Transverse colon (tissue), 4 donors: ENCODE measurements around the gene RAB43. TPM values are rescaled to one million over a fixed set of nuclear protein-coding genes. Genes with fewer than 3 reads are reported as not detected.
"Not testable (repeated sequence)": the region's sequence is repeated elsewhere in the genome, so short reads cannot be mapped to it uniquely, and the experiment has no call there.

ENCODE experiments used
- DNase-seq: peaks from one replicate; pipeline ENCODE4 v3.0.0-alpha.2; 2019
- H3K27ac ChIP-seq, 4 donors: fragments of 200-600 bp; sonication (generic); 2 replicates each; pipeline ENCODE4 v1.5.1; 2016 to 2018; ENCODE audit warnings: inconsistent platforms in 4 of 4
- H3K27me3 ChIP-seq: fragments of 200-600 bp; sonication (generic); 2 replicates; pipeline ENCODE4 v1.5.1; 2017; ENCODE audit warnings: inconsistent platforms
- H3K36me3 ChIP-seq, 4 donors: fragments of 200-600 bp; sonication (generic); 2 replicates each; pipeline ENCODE4 v1.5.1; 2017 to 2019; ENCODE audit warnings: inconsistent platforms in 4 of 4
- H3K4me1 ChIP-seq, 4 donors: fragments of 200-600 bp; sonication (generic); 2 replicates each; pipeline ENCODE4 v1.5.1; 2017 to 2020; ENCODE audit warnings: inconsistent platforms in 4 of 4
- H3K4me3 ChIP-seq, 4 donors: fragments of 200-600 bp; sonication (generic); 1 replicate in 1 of 4; 2 replicates in 3 of 4; pipeline versions ENCODE4 v1.5.1 to v1.6.1; 2017 to 2019; ENCODE audit warnings: inconsistent platforms in 4 of 4
- H3K9me3 ChIP-seq, 2 donors: fragments of 200-600 bp; sonication (generic); 2 replicates each; pipeline ENCODE4 v1.5.1; 2017 to 2019; ENCODE audit warnings: inconsistent platforms in 2 of 2
- EP300 ChIP-seq: sonication (generic); formaldehyde crosslinking; IDR thresholded peaks from one replicate; pipeline ENCODE4 v1.6.1; 2017; ENCODE audit warnings: antibody characterized with exemption, low read depth
- POLR2A ChIP-seq: fragments of 450-650 bp; IDR thresholded peaks from one replicate; pipeline ENCODE4 v1.6.1; 2016; ENCODE audit warnings: antibody characterized with exemption, mild to moderate bottlenecking, moderate library complexity
- POLR2AphosphoS5 ChIP-seq, 3 donors: sonication (generic); formaldehyde crosslinking; IDR thresholded peaks; one replicate each; pipeline ENCODE4 v1.6.1; 2016; ENCODE audit warnings: antibody characterized with exemption in 3 of 3
- WGBS, 2 donors: methylation state at CpG; one replicate each; pipeline ENCODE4 v1.1.5; 2018; ENCODE audit warnings: low coverage in 1 of 2; 5-methylcytosine and 5-hydroxymethylcytosine counted together
- in situ Hi-C, 4 donors: fragments of 200-750 bp; cut with MboI; loops; one replicate each; pipeline versions ENCODE4 v1.15.0 to v1.15.1; 2017; ENCODE audit warnings: low sequenced_read_pairs in 3 of 4, low pct_ligation_motif_present in 1 of 4, low pct_unique_long_range_greater_than_20kb in 1 of 4
- intact Hi-C: fragments of 100-400 bp; cut with DNase I; formaldehyde crosslinking; loops from one replicate; pipeline ENCODE4 v1.15.1; 2023; ENCODE audit warnings: low total_unique reads
- total RNA-seq, 4 donors: library from RNA; depleted of rRNA; stranded (reverse); fragments of >200 nt; gene quantifications; one replicate each; pipeline ENCODE4 v1.1.0, GENCODE V29; 2016
- TF ChIP-seq, protein P1 (sequence below), 5 experiments: fragments of 200-600 bp in 3 of 5; fragments of 450-650 bp in 2 of 5; sonication (generic) in 3 of 5; IDR thresholded peaks; 1 replicate in 2 of 5; 2 replicates in 3 of 5; pipeline ENCODE4 v1.5.1; 2016 to 2017; ENCODE audit warnings: antibody characterized with exemption in 5 of 5, inconsistent platforms in 3 of 5, mild to moderate bottlenecking in 2 of 5, moderate library complexity in 1 of 5

RAB43 gene
- 10 to 100 TPM; 23.1 to 40.4 (median 31.3) TPM for total RNA-seq

DNA sequence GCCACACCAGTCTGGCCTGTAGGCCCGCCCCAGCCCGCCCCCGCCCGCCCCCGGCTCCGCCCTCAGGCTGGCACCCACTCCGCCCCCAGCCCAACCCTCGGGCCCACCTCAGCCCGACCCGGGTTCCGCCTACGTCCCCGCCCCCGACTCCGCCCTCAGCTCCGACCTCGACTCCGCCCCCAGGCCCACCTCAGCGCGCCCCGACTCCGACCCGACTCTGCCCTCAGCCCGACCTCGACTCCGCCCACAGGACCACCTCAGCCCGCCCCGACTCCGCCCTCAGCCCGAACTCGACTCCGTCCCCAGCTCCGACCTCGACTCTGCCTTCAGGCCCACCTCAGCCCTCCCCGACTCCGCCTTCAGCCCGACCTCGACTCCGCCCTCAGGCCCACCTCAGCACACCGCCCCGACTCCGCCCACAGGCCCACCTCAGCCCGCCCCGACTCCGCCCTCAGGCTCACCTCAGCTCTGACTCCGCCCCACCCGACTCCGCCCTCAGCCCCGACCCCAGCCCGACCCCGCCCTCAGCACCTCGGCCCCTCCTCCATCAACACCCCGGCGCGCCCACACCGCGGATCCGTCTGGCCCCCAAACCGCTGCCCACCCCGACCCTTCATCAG is at the start of gene RAB43:
Gene RAB43 (minus strand): TSS at position 13 of the 620 bp plus-strand sequence. CDS start 315 bp downstream, outside the sequence.
- intact Hi-C loops (no loop called here), in situ Hi-C loops (no loop called here)
- TF ChIP-seq POLR2AphosphoS5 (IDR thresholded peaks at IDR 0.05) (peak in 1 of 3 donors; percentile 2), POLR2A (no peak), EP300 (no peak)
- TF ChIP-seq, protein P1, sequence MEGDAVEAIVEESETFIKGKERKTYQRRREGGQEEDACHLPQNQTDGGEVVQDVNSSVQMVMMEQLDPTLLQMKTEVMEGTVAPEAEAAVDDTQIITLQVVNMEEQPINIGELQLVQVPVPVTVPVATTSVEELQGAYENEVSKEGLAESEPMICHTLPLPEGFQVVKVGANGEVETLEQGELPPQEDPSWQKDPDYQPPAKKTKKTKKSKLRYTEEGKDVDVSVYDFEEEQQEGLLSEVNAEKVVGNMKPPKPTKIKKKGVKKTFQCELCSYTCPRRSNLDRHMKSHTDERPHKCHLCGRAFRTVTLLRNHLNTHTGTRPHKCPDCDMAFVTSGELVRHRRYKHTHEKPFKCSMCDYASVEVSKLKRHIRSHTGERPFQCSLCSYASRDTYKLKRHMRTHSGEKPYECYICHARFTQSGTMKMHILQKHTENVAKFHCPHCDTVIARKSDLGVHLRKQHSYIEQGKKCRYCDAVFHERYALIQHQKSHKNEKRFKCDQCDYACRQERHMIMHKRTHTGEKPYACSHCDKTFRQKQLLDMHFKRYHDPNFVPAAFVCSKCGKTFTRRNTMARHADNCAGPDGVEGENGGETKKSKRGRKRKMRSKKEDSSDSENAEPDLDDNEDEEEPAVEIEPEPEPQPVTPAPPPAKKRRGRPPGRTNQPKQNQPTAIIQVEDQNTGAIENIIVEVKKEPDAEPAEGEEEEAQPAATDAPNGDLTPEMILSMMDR (IDR thresholded peaks at IDR 0.05) = no peak

DNA sequence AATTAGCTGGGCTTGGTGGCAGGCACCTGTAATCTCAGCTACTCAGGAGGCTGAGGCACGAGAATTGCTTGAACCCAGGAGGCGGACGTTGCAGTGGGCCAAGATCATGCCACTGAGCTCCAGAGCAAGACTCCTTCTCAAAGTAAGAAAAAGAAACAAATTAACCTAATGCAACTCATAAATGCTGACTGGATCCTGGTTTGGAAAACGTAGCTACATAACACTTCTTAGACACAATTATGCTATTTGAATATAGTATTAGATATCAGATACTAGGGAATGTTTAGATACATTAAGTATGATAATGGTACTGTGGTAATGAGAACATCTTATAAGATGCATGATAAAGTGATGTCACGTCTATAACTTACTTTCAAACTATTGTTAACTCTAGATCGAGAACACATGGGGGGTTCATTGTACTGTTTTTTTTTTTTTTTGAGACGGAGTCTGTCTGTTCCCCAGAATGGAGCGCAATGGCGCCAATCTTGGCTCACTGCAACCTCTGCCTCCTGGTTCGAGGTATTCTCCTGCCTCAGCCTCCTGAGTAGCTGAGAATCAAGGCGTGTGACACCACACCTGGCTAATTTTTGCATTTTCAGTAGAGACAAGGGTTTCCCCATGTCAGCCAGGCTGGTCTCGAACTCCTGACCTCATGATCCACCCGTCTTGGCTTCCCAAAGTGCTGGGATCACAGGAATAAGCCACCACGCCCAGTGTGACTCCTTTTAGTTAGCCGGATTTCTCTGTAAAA is 45.2 kb upstream of the RAB43 start:
- Histone ChIP-seq H3K4me1 (peaks cover 5 to 16% (median 10%) of the 10 kb centered on the region in 4 donors), H3K27ac (no peak overlapping the region), H3K36me3 (peaks cover 0 to 52% (median 24%) of the 10 kb centered on the region in 4 donors), H3K27me3 (no peaks in the 10 kb centered on the region), H3K9me3 (no peaks in the 10 kb centered on the region), H3K4me3 (no peak overlapping the region)
- in situ Hi-C loops (loop anchor here in 1 of 4 donors (5.0 kb wide), 1 partner anchor 81 kb away; the partner anchor contains the start of gene COPG1), intact Hi-C loops (no loop called here)
- TF ChIP-seq, protein P1 (IDR thresholded peaks at IDR 0.05) = no peak
- TF ChIP-seq POLR2AphosphoS5 (IDR thresholded peaks at IDR 0.05) (no peak), EP300 (no peak), POLR2A (no peak)
- WGBS, 2 donors = 89 to 92% methylated on average over 11 to 15 of the region's 15 CpGs
- DNase-seq = no peak

More for the DNA sequence above, at the start of gene RAB43:
- Histone ChIP-seq H3K4me1 (peaks cover 13 to 52% (median 47%) of the 10 kb centered on the region in 4 donors), H3K9me3 (no peaks in the 10 kb centered on the region), H3K27ac (peak within 1 kb of the TSS; percentile 92 to 98 (median 97)), H3K27me3 (no peaks in the 10 kb centered on the region), H3K4me3 (peak within 1 kb of the TSS; percentile 72 to 89 (median 74)), H3K36me3 (no peaks in the 10 kb centered on the region)
- 2 to 5% methylated on average over 13 to 52 of the region's 60 CpGs for WGBS, 2 donors
- DNase-seq = peak; percentile 93

DNA sequence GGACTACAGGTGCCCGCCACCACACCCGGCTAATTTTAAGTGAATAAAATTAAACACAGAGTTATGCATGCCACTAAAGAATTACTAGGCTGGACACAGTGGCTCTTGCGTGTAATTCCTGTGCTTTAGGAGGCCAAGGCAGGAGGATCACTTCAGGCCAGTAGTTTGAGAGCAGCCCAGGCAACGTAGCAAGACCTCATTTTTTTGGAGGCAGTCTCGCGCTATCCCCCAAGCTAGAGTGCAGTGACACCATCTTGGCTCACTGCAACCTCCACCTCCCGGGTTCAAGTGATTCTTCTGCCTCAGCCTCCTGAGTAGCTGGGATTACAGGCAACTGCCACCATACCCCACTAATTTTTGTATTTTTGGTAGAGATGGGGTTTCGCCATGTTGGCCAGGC is 44.0 kb upstream of the RAB43 start:
- in situ Hi-C loops = loop anchor here in 1 of 4 donors (5.0 kb wide), 1 partner anchor 82 kb away; the partner anchor contains the start of gene COPG1
- peaks cover 0 to 42% (median 19%) of the 10 kb centered on the region in 4 donors for H3K36me3 ChIP-seq

DNA sequence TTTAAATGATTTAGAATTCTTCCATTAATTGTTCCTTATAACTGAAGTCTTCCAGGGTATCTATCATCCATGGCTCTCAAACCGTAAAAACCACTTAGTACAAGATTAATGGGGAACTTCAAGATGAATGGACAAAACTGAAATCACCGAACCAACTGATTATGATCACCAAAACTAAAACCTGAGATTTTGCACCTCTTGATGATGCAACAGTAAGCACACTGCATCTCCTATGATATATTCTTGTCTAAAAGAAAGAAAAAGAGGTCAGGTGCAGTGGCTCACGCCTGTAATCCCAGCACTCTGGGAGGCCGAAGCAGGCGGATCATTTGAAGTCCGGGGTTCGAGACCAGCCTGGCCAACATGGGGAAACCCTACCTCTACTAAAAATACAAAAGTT is 42.9 kb upstream of the RAB43 start:
- peaks cover 6 to 22% (median 18%) of the 10 kb centered on the region in 4 donors for H3K4me1 ChIP-seq
- H3K27ac ChIP-seq = no peak overlapping the region
- no peak overlapping the region for H3K4me3 ChIP-seq
- no peak for DNase-seq
- H3K9me3 ChIP-seq = no peaks in the 10 kb centered on the region
- no peaks in the 10 kb centered on the region for H3K27me3 ChIP-seq
- in situ Hi-C loops (no loop called here), intact Hi-C loops (no loop called here)
- TF ChIP-seq EP300 (no peak), POLR2A (no peak), POLR2AphosphoS5 (IDR thresholded peaks at IDR 0.05) (no peak)
- TF ChIP-seq, protein P1 (IDR thresholded peaks at IDR 0.05) = no peak
- H3K36me3 ChIP-seq = peaks cover 0 to 31% (median 13%) of the 10 kb centered on the region in 4 donors
- 78 to 90% methylated on average over 2 to 7 of the region's 7 CpGs for WGBS, 2 donors

More for the DNA sequence above, 44.0 kb upstream of the RAB43 start:
- DNase-seq, H3K27me3 ChIP-seq, H3K9me3 ChIP-seq, H3K27ac ChIP-seq, intact Hi-C loops, H3K4me3 ChIP-seq: not testable (repeated sequence)
- H3K4me1 ChIP-seq = peaks cover 5 to 14% (median 10%) of the 10 kb centered on the region in 4 donors
- WGBS, 2 donors = 96 to 100% methylated on average over 2 to 8 of the region's 8 CpGs
